ENCODE results near the gene HERC4.
"Not testable (repeated sequence)": the region's sequence is repeated elsewhere in the genome, so short reads cannot be mapped to it uniquely, and the experiment has no call there.

The HERC4 gene

GRCh38 chr10:67914777-67915340 is 160.2 kb downstream of the HERC4 start:
- no peak overlapping the region for H3K27ac ChIP-seq (ENCODE audit: low read length)
- no peaks in the 10 kb centered on the region for H3K4me1 ChIP-seq (ENCODE audit: control insufficient read depth in 1 of 2, insufficient read depth in 2 of 2, low read length in 2 of 2)
- no peaks in the 10 kb centered on the region for H3K9me3 ChIP-seq (ENCODE audit: control insufficient read depth in 1 of 2, low read length in 2 of 2)
- no peak overlapping the region for H3K4me3 ChIP-seq (ENCODE audit: low read depth in 1 of 2, low read length in 2 of 2)
- H3K36me3 ChIP-seq (ENCODE audit: control insufficient read depth in 1 of 2, insufficient read depth in 2 of 2, low read length in 2 of 2), result peaks cover 41 to 54% of the 10 kb centered on the region in 2 donors
- H3K27me3 ChIP-seq (ENCODE audit: low read depth, low read length), result no peaks in the 10 kb centered on the region

DNA sequence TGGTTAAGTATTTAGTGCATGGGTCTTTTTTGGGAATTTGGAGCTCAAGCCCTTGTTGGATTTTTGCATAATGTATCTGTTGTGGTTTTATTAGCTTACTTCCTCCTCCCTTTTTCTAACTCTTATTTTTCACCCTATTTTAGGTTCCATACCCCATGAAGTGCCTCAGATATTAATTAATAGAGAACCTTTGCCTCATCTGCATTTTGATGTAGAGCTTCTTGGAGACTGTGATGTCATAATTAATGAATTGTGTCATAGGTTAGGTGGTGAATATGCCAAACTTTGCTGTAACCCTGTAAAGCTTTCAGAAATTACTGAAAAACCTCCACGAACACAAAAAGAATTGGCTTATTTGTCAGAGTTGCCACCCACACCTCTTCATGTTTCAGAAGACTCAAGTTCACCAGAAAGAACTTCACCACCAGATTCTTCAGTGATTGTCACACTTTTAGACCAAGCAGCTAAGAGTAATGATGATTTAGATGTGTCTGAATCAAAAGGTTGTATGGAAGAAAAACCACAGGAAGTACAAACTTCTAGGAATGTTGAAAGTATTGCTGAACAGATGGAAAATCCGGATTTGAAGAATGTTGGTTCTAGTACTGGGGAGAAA is 162.6 kb downstream of the HERC4 start:
- H3K4me1 ChIP-seq (ENCODE audit: control insufficient read depth in 1 of 2, insufficient read depth in 2 of 2, low read length in 2 of 2), result no peaks in the 10 kb centered on the region
- no peaks in the 10 kb centered on the region for H3K9me3 ChIP-seq (ENCODE audit: control insufficient read depth in 1 of 2, low read length in 2 of 2)
- H3K36me3 ChIP-seq (ENCODE audit: control insufficient read depth in 1 of 2, insufficient read depth in 2 of 2, low read length in 2 of 2), result peaks cover 38 to 70% of the 10 kb centered on the region in 2 donors
- H3K27me3 ChIP-seq (ENCODE audit: low read depth, low read length), result no peaks in the 10 kb centered on the region
- no peak overlapping the region for H3K27ac ChIP-seq (ENCODE audit: low read length)
- H3K4me3 ChIP-seq (ENCODE audit: low read depth in 1 of 2, low read length in 2 of 2), result no peak overlapping the region

DNA sequence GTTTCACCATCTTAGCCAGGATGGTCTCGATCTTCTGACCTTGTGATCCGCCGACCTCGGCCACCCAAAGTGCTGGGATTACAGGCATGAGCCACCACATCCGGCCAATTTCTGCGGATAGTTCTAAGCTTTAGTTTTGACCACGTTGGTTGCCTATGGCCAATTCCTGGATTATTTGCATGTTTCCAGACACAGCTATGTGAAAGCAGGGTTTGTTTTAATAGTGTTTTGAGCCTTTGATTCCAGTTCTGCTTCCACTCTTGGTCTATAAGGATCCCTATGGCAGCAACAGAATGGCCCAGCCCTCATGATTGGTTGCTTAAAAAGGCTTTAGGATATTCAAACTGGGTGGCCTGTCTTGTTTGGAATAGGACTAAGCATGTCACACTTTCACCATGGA is 171.5 kb downstream of the HERC4 start:
- H3K4me1 ChIP-seq (ENCODE audit: control insufficient read depth in 1 of 2, insufficient read depth in 2 of 2, low read length in 2 of 2), result no peaks in the 10 kb centered on the region
- no peak overlapping the region for H3K27ac ChIP-seq (ENCODE audit: low read length)
- H3K9me3 ChIP-seq (ENCODE audit: control insufficient read depth in 1 of 2, low read length in 2 of 2), result no peaks in the 10 kb centered on the region
- H3K4me3 ChIP-seq (ENCODE audit: low read depth in 1 of 2, low read length in 2 of 2), result no peak overlapping the region
- H3K36me3 ChIP-seq (ENCODE audit: control insufficient read depth in 1 of 2, insufficient read depth in 2 of 2, low read length in 2 of 2), result peaks cover 17 to 36% of the 10 kb centered on the region in 2 donors
- no peaks in the 10 kb centered on the region for H3K27me3 ChIP-seq (ENCODE audit: low read depth, low read length)

DNA sequence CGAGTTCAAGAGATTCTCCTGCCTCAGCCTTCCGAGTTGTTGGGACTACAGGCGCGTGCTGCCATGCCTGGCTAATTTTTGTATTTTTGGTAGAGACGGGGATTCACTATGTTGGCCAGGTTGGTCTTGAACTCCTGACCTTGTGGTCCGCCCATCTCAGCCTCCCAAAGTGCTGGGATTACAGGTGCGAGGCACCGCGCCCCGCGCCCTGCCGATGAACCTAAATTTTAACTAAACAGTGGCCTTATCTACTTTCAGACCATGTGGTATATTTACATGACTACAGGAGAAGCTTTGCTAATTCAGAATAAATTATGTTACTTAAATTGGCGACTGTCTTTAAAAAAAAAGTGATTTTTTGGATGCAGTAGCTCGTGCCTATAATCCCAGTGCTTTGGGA is 181.4 kb downstream of the HERC4 start:
- no peak overlapping the region for H3K27ac ChIP-seq (ENCODE audit: low read length)
- peaks cover 0 to 5% of the 10 kb centered on the region in 2 donors for H3K4me1 ChIP-seq (ENCODE audit: control insufficient read depth in 1 of 2, insufficient read depth in 2 of 2, low read length in 2 of 2)
- H3K4me3 ChIP-seq (ENCODE audit: low read depth in 1 of 2, low read length in 2 of 2), result no peak overlapping the region
- H3K9me3 ChIP-seq (ENCODE audit: control insufficient read depth in 1 of 2, low read length in 2 of 2), result no peaks in the 10 kb centered on the region
- H3K36me3 ChIP-seq (ENCODE audit: control insufficient read depth in 1 of 2, insufficient read depth in 2 of 2, low read length in 2 of 2), result peaks cover 34 to 59% of the 10 kb centered on the region in 2 donors
- no peaks in the 10 kb centered on the region for H3K27me3 ChIP-seq (ENCODE audit: low read depth, low read length)

GRCh38 chr10:67884842-67885670 is 190.0 kb downstream of the HERC4 start:
- peak overlapping the region; percentile 83 to 97 for H3K4me3 ChIP-seq (ENCODE audit: low read depth in 1 of 2, low read length in 2 of 2)
- no peaks in the 10 kb centered on the region for H3K27me3 ChIP-seq (ENCODE audit: low read depth, low read length)
- H3K9me3 ChIP-seq (ENCODE audit: control insufficient read depth in 1 of 2, low read length in 2 of 2), result no peaks in the 10 kb centered on the region
- peaks cover 23 to 26% of the 10 kb centered on the region in 2 donors for H3K36me3 ChIP-seq (ENCODE audit: control insufficient read depth in 1 of 2, insufficient read depth in 2 of 2, low read length in 2 of 2)
- H3K4me1 ChIP-seq (ENCODE audit: control insufficient read depth in 1 of 2, insufficient read depth in 2 of 2, low read length in 2 of 2), result peaks cover 0 to 13% of the 10 kb centered on the region in 2 donors
- H3K27ac ChIP-seq (ENCODE audit: low read length), result peak overlapping the region; percentile 75

DNA sequence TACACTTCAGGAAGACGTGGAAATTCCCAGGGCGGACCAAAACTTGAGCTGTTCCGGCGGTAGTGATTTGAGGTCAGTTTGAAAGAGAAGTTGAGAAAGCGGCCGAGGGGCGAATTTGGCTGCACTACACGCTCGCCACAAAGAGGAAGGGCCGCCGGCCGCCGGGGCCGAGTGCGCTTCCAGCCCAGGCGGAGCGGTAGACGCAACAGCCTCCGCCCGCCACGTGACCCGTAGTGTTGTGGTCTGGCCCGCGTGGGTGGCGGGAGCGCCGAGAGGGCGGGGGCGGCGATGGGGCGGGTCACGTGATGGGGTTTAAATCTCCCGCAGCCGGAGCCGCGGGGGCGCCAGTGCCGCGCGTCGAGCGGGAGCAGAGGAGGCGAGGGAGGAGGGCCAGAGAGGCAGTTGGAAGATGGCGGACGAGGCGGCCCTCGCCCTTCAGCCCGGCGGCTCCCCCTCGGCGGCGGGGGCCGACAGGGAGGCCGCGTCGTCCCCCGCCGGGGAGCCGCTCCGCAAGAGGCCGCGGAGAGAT is 190.7 kb downstream of the HERC4 start, which contains the start of gene SIRT1:
SIRT1 (plus strand) TSS at position 344 of the 529 bp plus-strand sequence; CDS start at position 410, 66 bp downstream.
- peaks cover 0 to 8% of the 10 kb centered on the region in 2 donors for H3K4me1 ChIP-seq (ENCODE audit: control insufficient read depth in 1 of 2, insufficient read depth in 2 of 2, low read length in 2 of 2)
- H3K9me3 ChIP-seq (ENCODE audit: control insufficient read depth in 1 of 2, low read length in 2 of 2), result no peaks in the 10 kb centered on the region
- H3K4me3 ChIP-seq (ENCODE audit: low read depth in 1 of 2, low read length in 2 of 2), result peak within 1 kb of the TSS; percentile 83 to 97
- H3K36me3 ChIP-seq (ENCODE audit: control insufficient read depth in 1 of 2, insufficient read depth in 2 of 2, low read length in 2 of 2), result peaks cover 16 to 23% of the 10 kb centered on the region in 2 donors
- H3K27me3 ChIP-seq (ENCODE audit: low read depth, low read length), result no peaks in the 10 kb centered on the region
- peak within 1 kb of the TSS; percentile 94 for H3K27ac ChIP-seq (ENCODE audit: low read length)

- Histone ChIP-seq H3K4me1 (ENCODE audit: control insufficient read depth in 1 of 2, insufficient read depth in 2 of 2, low read length in 2 of 2) (peaks cover 0 to 7% of the 10 kb centered on the region in 2 donors), H3K27me3 (ENCODE audit: low read depth, low read length) (no peaks in the 10 kb centered on the region), H3K27ac (ENCODE audit: low read length) (peak overlapping the region; percentile 94), H3K4me3 (ENCODE audit: low read depth in 1 of 2, low read length in 2 of 2) (peak overlapping the region; percentile 80 to 83), H3K9me3 (ENCODE audit: control insufficient read depth in 1 of 2, low read length in 2 of 2) (no peaks in the 10 kb centered on the region), H3K36me3 (ENCODE audit: control insufficient read depth in 1 of 2, insufficient read depth in 2 of 2, low read length in 2 of 2) (peaks cover 10 to 17% of the 10 kb centered on the region in 2 donors)
Measured at GRCh38 chr10:67883710-67884312, 191.3 kb downstream of the HERC4 start.

DNA sequence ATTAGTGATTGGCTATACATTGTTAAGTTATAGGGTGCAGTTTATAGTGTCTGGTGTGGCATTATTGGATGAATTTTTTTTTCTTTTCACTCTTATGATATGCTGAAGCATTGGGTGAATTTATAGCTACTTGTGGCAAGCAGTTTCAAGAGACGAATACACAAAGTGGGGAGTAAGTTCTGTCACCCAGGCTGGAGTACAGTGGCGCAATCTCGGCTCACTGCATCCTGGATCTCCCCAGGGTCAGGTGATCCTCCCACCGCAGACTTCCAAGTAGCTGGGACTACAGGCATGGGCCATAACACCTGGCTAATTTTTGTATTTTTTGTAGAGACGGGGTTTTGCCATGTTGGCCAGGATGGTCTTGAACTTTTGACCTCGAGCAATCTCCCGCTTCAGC is 196.9 kb downstream of the HERC4 start:
- Histone ChIP-seq H3K27ac (ENCODE audit: low read length) (no peak overlapping the region), H3K4me3 (ENCODE audit: low read depth in 1 of 2, low read length in 2 of 2) (no peak overlapping the region), H3K27me3 (ENCODE audit: low read depth, low read length) (no peaks in the 10 kb centered on the region), H3K9me3 (ENCODE audit: control insufficient read depth in 1 of 2, low read length in 2 of 2) (no peaks in the 10 kb centered on the region), H3K4me1 (ENCODE audit: control insufficient read depth in 1 of 2, insufficient read depth in 2 of 2, low read length in 2 of 2) (no peaks in the 10 kb centered on the region), H3K36me3 (ENCODE audit: control insufficient read depth in 1 of 2, insufficient read depth in 2 of 2, low read length in 2 of 2) (no peaks in the 10 kb centered on the region)

DNA sequence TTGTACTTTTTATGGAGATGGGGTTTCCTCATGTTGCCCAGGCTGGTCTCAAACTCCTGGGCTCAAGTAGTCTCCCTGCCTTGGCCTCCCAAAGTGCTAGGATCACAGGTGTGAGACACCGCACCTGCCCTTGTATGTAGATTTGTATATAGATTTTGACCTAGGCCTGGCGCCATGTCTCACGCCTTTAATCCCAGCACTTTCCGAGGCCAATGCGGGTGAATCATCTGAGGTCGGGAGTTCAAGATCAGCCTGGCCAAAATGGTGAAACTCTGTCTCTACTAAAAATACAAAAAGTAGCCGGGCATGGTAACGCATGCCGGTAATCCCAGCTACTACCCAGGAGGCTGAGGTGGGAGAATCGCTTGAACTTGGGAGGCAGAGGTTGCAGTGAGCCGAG is 197.7 kb downstream of the HERC4 start:
- H3K9me3 ChIP-seq (ENCODE audit: control insufficient read depth in 1 of 2, low read length in 2 of 2); H3K36me3 ChIP-seq (ENCODE audit: control insufficient read depth in 1 of 2, insufficient read depth in 2 of 2, low read length in 2 of 2); H3K27ac ChIP-seq (ENCODE audit: low read length); H3K4me3 ChIP-seq (ENCODE audit: low read depth in 1 of 2, low read length in 2 of 2); H3K27me3 ChIP-seq (ENCODE audit: low read depth, low read length); H3K4me1 ChIP-seq (ENCODE audit: control insufficient read depth in 1 of 2, insufficient read depth in 2 of 2, low read length in 2 of 2): not testable (repeated sequence)

DNA sequence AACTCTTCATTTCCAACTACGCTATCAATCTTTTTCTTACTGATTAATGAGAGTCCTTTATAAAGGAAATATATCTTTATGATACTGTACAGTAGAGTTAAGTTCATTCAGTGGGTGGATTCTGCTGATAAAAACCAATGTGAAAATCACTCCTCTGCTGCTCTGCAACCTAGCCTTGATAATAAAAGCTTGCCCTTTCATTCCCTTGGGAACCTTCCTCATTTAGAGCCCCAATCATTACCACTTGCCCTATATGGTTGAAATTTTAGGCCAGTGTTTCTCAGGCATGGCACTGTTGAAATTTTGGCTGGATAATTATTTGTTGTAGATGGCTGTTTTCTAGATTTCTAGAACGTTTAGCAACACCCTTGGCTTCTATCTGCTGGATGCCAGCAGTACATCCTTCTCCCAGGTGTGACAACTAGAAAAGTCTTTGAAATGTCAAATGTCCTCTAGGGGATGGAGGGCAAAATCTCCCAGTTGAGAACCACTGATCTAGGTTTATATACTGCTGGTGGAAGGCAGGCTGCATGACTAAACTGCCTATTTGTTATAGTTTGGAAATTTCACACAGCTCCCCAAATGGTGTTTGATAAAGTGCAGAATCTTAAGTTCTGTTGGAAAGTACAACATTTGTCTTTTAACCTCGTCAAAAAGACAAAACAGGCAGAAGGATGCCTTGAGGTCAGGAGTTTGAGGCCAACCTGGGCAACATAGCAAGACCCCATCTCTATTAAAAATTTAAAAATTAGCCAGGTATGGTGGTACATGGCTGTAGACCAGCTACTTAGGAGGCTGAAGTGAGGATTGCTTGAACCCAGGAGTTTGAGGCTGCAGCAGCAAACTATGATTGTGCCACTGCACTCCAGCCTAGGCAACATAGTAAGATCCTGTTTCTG is 199.5 kb downstream of the HERC4 start:
- no peaks in the 10 kb centered on the region for H3K27me3 ChIP-seq (ENCODE audit: low read depth, low read length)
- no peaks in the 10 kb centered on the region for H3K9me3 ChIP-seq (ENCODE audit: control insufficient read depth in 1 of 2, low read length in 2 of 2)
- no peak overlapping the region for H3K4me3 ChIP-seq (ENCODE audit: low read depth in 1 of 2, low read length in 2 of 2)
- no peaks in the 10 kb centered on the region for H3K4me1 ChIP-seq (ENCODE audit: control insufficient read depth in 1 of 2, insufficient read depth in 2 of 2, low read length in 2 of 2)
- H3K36me3 ChIP-seq (ENCODE audit: control insufficient read depth in 1 of 2, insufficient read depth in 2 of 2, low read length in 2 of 2), result no peaks in the 10 kb centered on the region
- H3K27ac ChIP-seq (ENCODE audit: low read length), result no peak overlapping the region
